HepG2 (cell line): ENCODE measurements around the gene ABCG5. TPM values are rescaled to one million over a fixed set of nuclear protein-coding genes. Genes with fewer than 3 reads are reported as not detected.

ENCODE experiments used
- ARID2 ChIP-seq: sonication (generic); formaldehyde crosslinking; IDR thresholded peaks from 2 replicates; pipeline ENCODE4 v1.8.1; 2022; ENCODE audit warnings: mild to moderate bottlenecking, missing genetic modification reagents, borderline replicate concordance
- CEBPG ChIP-seq: IDR thresholded peaks from 2 replicates; pipeline ENCODE4 v1.6.1; 2016
- DNMT1 ChIP-seq: sonication (generic); formaldehyde crosslinking; IDR thresholded peaks from 2 replicates; pipeline ENCODE4 v1.5.1; 2020; ENCODE audit warnings: mild to moderate bottlenecking, missing genetic modification reagents
- ERF ChIP-seq: IDR thresholded peaks from 2 replicates; pipeline ENCODE4 v1.6.1; 2018; ENCODE audit warnings: missing biosample characterization, missing genetic modification reagents
- NCOR1 ChIP-seq: fragments of 200-600 bp; sonication (generic); IDR thresholded peaks from 2 replicates; pipeline ENCODE4 v1.7.0; 2017; ENCODE audit warnings: antibody characterized with exemption, low read length, borderline replicate concordance
- RARA ChIP-seq: IDR thresholded peaks from 2 replicates; pipeline ENCODE4 v1.6.1; 2016; ENCODE audit warnings: missing genetic modification reagents, missing compliant biosample characterization
- SIX4 ChIP-seq: sonication (generic); formaldehyde crosslinking; IDR thresholded peaks from 2 replicates; pipeline ENCODE4 v1.4.0; 2020; ENCODE audit warnings: missing genetic modification reagents
- ZBTB10 ChIP-seq: sonication (generic); formaldehyde crosslinking; IDR thresholded peaks from 2 replicates; pipeline ENCODE4 v1.4.0; 2020; ENCODE audit warnings: missing genetic modification reagents, borderline replicate concordance
- ZBTB38 ChIP-seq: sonication (generic); formaldehyde crosslinking; IDR thresholded peaks from 2 replicates; pipeline ENCODE4 v1.5.1; 2020; ENCODE audit warnings: mild to moderate bottlenecking, missing genetic modification reagents
- ZFAT ChIP-seq: sonication (generic); formaldehyde crosslinking; conservative IDR thresholded peaks from 2 replicates; pipeline ENCODE4 v1.8.1; 2023; ENCODE audit warnings: missing genetic modification reagents, inconsistent platforms
- ZHX1 ChIP-seq: sonication (generic); formaldehyde crosslinking; IDR thresholded peaks from 2 replicates; pipeline ENCODE4 v1.8.1; 2022; ENCODE audit warnings: low read depth, mild to moderate bottlenecking, missing genetic modification reagents
- ZNF44 ChIP-seq: sonication (generic); formaldehyde crosslinking; IDR thresholded peaks from 2 replicates; pipeline ENCODE4 v1.5.1; 2020; ENCODE audit warnings: mild to moderate bottlenecking, missing genetic modification reagents
- ZNF496 ChIP-seq: sonication (generic); formaldehyde crosslinking; IDR thresholded peaks from 2 replicates; pipeline ENCODE4 v1.8.1; 2023; ENCODE audit warnings: mild to moderate bottlenecking, moderate library complexity, missing genetic modification reagents; ENCODE audit not compliant: insufficient replicate concordance
- ZNF552 ChIP-seq: sonication (generic); formaldehyde crosslinking; IDR thresholded peaks from 2 replicates; pipeline ENCODE4 v1.9.0; 2022; ENCODE audit warnings: missing genetic modification reagents, mild to moderate bottlenecking, borderline replicate concordance
- ZSCAN31 ChIP-seq: sonication (generic); formaldehyde crosslinking; IDR thresholded peaks from 2 replicates; pipeline ENCODE4 v1.5.0; 2020; ENCODE audit warnings: low read depth, mild to moderate bottlenecking, missing genetic modification reagents
- ZXDC ChIP-seq: sonication (generic); formaldehyde crosslinking; IDR thresholded peaks from 2 replicates; pipeline ENCODE4 v1.5.0; 2020; ENCODE audit warnings: mild to moderate bottlenecking, missing genetic modification reagents
- polyA plus RNA-seq, 8 experiments: library from polyadenylated mRNA; depleted of rRNA in 3 of 8; stranded (reverse) in 7 of 8; unstranded in 1 of 8; fragments of >200 nt; fragmentation: Illumina TruSeq in 4 of 8; extraction: Trizol in 4 of 8; gene quantifications; 2 replicates each; pipeline versions ENCODE4 v1.2.1 to v1.2.3, GENCODE V29; 2011 to 2016; ENCODE audit warnings: low read depth in 4 of 8, missing spikeins in 1 of 8, mixed read lengths in 1 of 8; ENCODE audit not compliant: insufficient read depth in 1 of 8
- total RNA-seq, 5 experiments: library from RNA; depleted of rRNA; stranded (reverse); fragments of >200 nt; fragmentation: Illumina TruSeq; extraction: Trizol; gene quantifications; 2 replicates each; pipeline ENCODE4 v1.2.3, GENCODE V29; 2016; ENCODE audit warnings: low read depth in 1 of 5
- TF ChIP-seq, protein P1 (sequence below): sonication (generic); formaldehyde crosslinking; IDR thresholded peaks from 2 replicates; pipeline ENCODE4 v1.4.0; 2020; ENCODE audit warnings: missing genetic modification reagents

Gene ABCG5
- total and polyA plus RNA-seq, 2 of the 13 experiments (the other 11 are each of a cell fraction or from before 2014, with no cell fraction given) = 15.1 to 39.0 TPM

DNA sequence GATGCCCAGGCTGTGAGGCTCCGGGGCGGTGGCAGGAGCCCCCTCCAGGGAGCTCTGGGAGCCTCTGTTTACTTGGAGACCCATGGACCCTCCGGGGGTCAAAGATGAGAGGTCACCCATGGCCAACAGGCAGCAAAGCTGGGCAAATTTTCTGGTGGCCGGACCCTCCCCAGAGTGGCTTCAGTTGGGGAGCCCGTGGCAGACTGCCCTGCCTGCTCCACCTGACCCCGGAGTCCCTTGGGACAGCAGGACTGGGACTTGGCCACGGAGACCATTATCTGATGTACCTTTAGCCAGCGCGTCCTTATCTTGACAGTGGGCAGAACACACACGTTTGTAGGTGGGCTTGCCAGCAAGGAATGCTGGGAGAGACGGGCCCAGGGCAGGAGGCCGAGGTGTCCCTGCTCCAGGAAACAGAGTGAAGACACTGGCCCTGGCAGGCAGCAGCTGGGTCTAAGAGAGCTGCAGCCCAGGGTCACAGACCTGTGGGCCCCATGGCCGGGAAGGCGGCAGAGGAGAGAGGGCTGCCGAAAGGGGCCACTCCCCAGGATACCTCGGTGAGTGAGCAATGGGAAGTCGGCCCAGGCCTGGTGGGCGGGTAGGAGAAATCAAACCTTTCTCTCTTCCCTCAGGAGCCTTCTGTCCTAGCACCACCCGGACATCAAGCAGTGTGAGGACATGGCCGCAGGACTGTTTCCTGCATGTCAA is at the start of gene ABCG5, which contains the start of gene ABCG8 (continued):
- TF ChIP-seq ZBTB10 (CRISPR knock-in tag) = no peak
- TF ChIP-seq ZFAT = no peak
- TF ChIP-seq NCOR1 = no peak
- peak; percentile 20; the same call in 1 of the 2 replicates for TF ChIP-seq ERF
- peak; percentile 37; the same call in 1 of the 2 replicates for TF ChIP-seq ZNF552 (CRISPR knock-in tag)
- TF ChIP-seq DNMT1 (CRISPR knock-in tag) = no peak; the same call in 1 of the 2 replicates
- TF ChIP-seq CEBPG = no peak
- TF ChIP-seq SIX4 (CRISPR knock-in tag) = no peak
- no peak for TF ChIP-seq ZNF44
- TF ChIP-seq ZHX1 (CRISPR knock-in tag) = peak; percentile 34; the same call in 1 of the 2 replicates
- TF ChIP-seq ZXDC (CRISPR knock-in tag) = peak; percentile 90
- TF ChIP-seq ZNF496 (CRISPR knock-in tag) = no peak
- no peak for TF ChIP-seq RARA (CRISPR knock-in tag)
- TF ChIP-seq, protein P1, sequence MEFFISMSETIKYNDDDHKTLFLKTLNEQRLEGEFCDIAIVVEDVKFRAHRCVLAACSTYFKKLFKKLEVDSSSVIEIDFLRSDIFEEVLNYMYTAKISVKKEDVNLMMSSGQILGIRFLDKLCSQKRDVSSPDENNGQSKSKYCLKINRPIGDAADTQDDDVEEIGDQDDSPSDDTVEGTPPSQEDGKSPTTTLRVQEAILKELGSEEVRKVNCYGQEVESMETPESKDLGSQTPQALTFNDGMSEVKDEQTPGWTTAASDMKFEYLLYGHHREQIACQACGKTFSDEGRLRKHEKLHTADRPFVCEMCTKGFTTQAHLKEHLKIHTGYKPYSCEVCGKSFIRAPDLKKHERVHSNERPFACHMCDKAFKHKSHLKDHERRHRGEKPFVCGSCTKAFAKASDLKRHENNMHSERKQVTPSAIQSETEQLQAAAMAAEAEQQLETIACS (CRISPR knock-in tag) = no peak
- TF ChIP-seq ARID2 (CRISPR knock-in tag) = no peak
- no peak for TF ChIP-seq ZBTB38
- no peak; the same call in none of the 2 replicates for TF ChIP-seq ZSCAN31 (CRISPR knock-in tag)
